Osteocyte (in vitro differentiated cells): ENCODE results near the gene ARHGAP28. TPM values are rescaled to one million over a fixed set of nuclear protein-coding genes. Genes with fewer than 3 reads are reported as not detected.

Source experiments
- DNase-seq: peaks from one replicate; pipeline ENCODE4 v3.0.0; 2021; ENCODE audit warnings: mixed read lengths; ENCODE audit not compliant: unreplicated experiment; ENCODE audit errors: extremely low spot score
- H3K27ac Mint-ChIP-seq: one replicate; pipeline ENCODE4 v1.8.0; 2021; ENCODE audit warnings: mild to moderate bottlenecking, mixed read lengths; ENCODE audit not compliant: unreplicated experiment
- H3K27me3 Mint-ChIP-seq: one replicate; pipeline ENCODE4 v1.8.0; 2021; ENCODE audit warnings: mixed read lengths; ENCODE audit not compliant: unreplicated experiment
- H3K36me3 Mint-ChIP-seq: one replicate; pipeline ENCODE4 v1.8.0; 2021; ENCODE audit warnings: mixed read lengths; ENCODE audit not compliant: unreplicated experiment
- H3K4me1 Mint-ChIP-seq: one replicate; pipeline ENCODE4 v1.8.0; 2021; ENCODE audit warnings: mixed read lengths; ENCODE audit not compliant: unreplicated experiment
- H3K4me3 Mint-ChIP-seq: one replicate; pipeline ENCODE4 v1.8.0; 2021; ENCODE audit warnings: mild to moderate bottlenecking, moderate library complexity, mixed read lengths; ENCODE audit not compliant: unreplicated experiment
- H3K9me3 Mint-ChIP-seq: one replicate; pipeline ENCODE4 v1.8.0; 2021; ENCODE audit warnings: mixed read lengths; ENCODE audit not compliant: unreplicated experiment
- total RNA-seq: library from RNA; stranded (reverse); gene quantifications from 2 replicates; pipeline ENCODE4 v1.2.1, GENCODE V29; 2021
- TF ChIP-seq, protein P1 (sequence below): fragments of 200-600 bp; sonication (generic); IDR thresholded peaks from 2 replicates; pipeline ENCODE4 v1.5.0; 2021; ENCODE audit warnings: antibody characterized with exemption, mild to moderate bottlenecking, moderate library complexity

The ARHGAP28 gene
- total RNA-seq, 1 donor from 2014 or later = 18.1 TPM

DNA sequence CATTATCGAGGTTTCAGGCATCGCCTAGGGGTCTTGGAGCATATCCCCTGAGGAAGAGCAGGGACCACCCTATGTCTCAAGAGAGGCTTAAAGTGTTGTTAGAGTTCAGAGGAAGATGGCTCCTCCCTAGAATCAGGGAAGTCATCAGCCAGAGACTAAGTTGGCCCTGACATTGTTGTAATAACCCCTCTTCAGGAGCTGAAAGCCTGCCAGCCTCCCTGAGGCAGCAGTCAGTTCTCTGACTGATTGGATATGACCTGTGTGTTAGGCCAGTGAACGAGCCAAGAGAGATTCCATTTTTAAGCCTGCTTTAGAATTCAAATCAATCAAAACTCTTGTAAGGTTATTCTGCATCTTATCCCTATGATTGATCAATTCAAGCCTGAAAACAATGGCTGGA is 34.9 kb downstream of the ARHGAP28 start:
- Mint-ChIP-seq H3K36me3 (peaks cover 14% of the 10 kb centered on the region), H3K4me3 (no peak overlapping the region), H3K27ac (no peak overlapping the region), H3K27me3 (peaks cover 2% of the 10 kb centered on the region), H3K4me1 (peaks cover 40% of the 10 kb centered on the region), H3K9me3 (peaks cover 22% of the 10 kb centered on the region)
- no peak for DNase-seq
- TF ChIP-seq, protein P1, sequence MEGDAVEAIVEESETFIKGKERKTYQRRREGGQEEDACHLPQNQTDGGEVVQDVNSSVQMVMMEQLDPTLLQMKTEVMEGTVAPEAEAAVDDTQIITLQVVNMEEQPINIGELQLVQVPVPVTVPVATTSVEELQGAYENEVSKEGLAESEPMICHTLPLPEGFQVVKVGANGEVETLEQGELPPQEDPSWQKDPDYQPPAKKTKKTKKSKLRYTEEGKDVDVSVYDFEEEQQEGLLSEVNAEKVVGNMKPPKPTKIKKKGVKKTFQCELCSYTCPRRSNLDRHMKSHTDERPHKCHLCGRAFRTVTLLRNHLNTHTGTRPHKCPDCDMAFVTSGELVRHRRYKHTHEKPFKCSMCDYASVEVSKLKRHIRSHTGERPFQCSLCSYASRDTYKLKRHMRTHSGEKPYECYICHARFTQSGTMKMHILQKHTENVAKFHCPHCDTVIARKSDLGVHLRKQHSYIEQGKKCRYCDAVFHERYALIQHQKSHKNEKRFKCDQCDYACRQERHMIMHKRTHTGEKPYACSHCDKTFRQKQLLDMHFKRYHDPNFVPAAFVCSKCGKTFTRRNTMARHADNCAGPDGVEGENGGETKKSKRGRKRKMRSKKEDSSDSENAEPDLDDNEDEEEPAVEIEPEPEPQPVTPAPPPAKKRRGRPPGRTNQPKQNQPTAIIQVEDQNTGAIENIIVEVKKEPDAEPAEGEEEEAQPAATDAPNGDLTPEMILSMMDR = no peak

DNA sequence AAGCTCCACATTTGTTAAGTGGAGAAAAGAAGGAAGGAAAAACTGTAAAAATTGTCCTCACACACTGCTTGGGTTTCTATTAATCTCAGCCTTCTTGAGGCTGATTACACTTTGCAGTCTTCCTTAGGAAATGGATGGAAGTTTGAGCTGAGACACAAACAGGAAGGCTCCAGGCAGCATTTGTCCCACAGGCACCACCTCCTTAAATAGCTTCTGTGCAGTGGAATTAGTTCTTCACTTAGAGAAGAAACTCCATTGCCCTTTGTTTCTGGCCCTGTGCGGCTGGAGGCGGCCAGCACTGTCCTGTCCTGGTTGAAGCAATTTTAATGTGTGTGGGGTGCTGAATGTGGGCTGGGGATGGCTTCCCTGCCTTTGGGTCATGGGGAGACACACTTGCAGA is 44.3 kb downstream of the ARHGAP28 start:
- H3K36me3 Mint-ChIP-seq = peaks cover 3% of the 10 kb centered on the region
- peaks cover 11% of the 10 kb centered on the region for H3K4me1 Mint-ChIP-seq
- no peaks in the 10 kb centered on the region for H3K9me3 Mint-ChIP-seq
- TF ChIP-seq, protein P1 = no peak
- peaks cover 6% of the 10 kb centered on the region for H3K27me3 Mint-ChIP-seq
- DNase-seq = no peak
- no peak overlapping the region for H3K27ac Mint-ChIP-seq
- no peak overlapping the region for H3K4me3 Mint-ChIP-seq

DNA sequence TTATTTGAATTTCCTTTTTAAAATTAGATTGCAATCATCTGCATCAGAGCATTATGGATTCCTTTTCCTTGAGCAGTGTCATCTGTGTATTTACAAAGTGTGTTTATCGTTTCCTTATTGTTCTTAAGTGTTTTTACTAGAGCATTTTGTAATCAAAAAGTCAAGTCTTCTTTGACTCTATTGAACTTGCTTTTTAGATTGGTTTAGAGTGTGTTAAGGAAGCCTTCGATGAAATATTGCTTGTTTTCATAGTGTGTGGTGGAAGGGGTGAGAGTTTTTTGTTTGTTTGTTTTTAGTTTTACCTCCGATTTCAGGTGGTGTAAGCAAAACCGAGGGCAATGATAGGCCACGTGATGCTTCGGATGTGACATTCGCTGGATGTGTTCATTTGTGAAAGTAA is 45.7 kb downstream of the ARHGAP28 start:
- no peak overlapping the region for H3K4me3 Mint-ChIP-seq
- H3K4me1 Mint-ChIP-seq = peaks cover 11% of the 10 kb centered on the region
- TF ChIP-seq, protein P1 = no peak
- H3K27me3 Mint-ChIP-seq = peaks cover 6% of the 10 kb centered on the region
- H3K27ac Mint-ChIP-seq = no peak overlapping the region
- no peaks in the 10 kb centered on the region for H3K9me3 Mint-ChIP-seq
- DNase-seq = no peak
- peaks cover 3% of the 10 kb centered on the region for H3K36me3 Mint-ChIP-seq

DNA sequence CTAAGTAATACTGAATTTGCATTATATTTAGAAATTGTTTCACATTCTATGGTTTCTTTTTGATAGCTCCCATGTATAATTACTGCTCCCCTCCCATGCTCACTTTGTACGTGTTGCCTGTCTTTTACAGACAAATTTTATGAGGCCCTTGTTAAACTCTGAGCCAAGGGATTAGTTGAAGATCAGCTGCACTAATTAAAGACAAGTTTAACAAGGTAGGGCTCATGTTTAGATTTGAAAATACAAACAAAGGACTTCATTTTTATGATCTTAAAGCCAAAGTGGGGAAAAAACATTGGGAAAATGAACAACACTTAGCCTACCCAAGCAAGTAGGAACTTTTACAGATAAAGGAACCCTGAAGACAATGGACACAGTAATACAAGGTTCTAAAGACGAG is 46.2 kb downstream of the ARHGAP28 start:
- no peaks in the 10 kb centered on the region for H3K9me3 Mint-ChIP-seq
- DNase-seq = no peak
- H3K36me3 Mint-ChIP-seq = peaks cover 3% of the 10 kb centered on the region
- no peak overlapping the region for H3K4me3 Mint-ChIP-seq
- peaks cover 6% of the 10 kb centered on the region for H3K27me3 Mint-ChIP-seq
- TF ChIP-seq, protein P1 = no peak
- no peak overlapping the region for H3K27ac Mint-ChIP-seq
- peaks cover 12% of the 10 kb centered on the region for H3K4me1 Mint-ChIP-seq

DNA sequence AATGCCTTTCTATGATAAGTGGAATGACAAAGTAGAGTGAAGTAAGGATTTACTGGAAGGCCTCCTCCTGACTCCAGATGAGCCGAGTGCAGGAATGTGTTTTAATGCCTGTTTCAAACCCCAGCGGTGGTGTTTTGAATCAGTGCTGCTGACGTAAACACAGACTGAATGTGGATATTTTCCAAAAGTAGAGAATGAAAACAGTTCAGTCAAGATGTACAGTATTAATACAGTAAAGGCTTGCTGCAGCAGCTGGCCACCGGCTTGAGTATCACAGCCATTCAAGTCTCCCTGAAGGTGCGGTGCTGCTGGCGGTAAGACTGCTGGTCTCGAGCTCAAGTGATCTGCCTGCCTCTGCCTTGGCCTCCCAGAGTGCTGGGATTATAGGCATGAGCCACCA is 46.7 kb downstream of the ARHGAP28 start:
- no peak overlapping the region for H3K4me3 Mint-ChIP-seq
- peaks cover 17% of the 10 kb centered on the region for H3K4me1 Mint-ChIP-seq
- peaks cover 6% of the 10 kb centered on the region for H3K27me3 Mint-ChIP-seq
- TF ChIP-seq, protein P1 = no peak
- H3K9me3 Mint-ChIP-seq = no peaks in the 10 kb centered on the region
- no peak for DNase-seq
- H3K27ac Mint-ChIP-seq = no peak overlapping the region
- peaks cover 3% of the 10 kb centered on the region for H3K36me3 Mint-ChIP-seq
